Liver (tissue), 3 donors: ENCODE data around the gene COL5A1.

ENCODE experiments used
- ATF3 ChIP-seq: IDR thresholded peaks from 2 replicates; pipeline ENCODE4 v1.6.1; 2016; ENCODE audit warnings: antibody characterized with exemption
- EGR1 ChIP-seq, 2 donors: IDR thresholded peaks; 2 replicates each; pipeline ENCODE4 v1.6.1; 2016 to 2018; ENCODE audit warnings: antibody characterized with exemption in 2 of 2, low read depth in 2 of 2
- GABPA ChIP-seq, 2 donors: IDR thresholded peaks in 1 of 2; conservative IDR thresholded peaks in 1 of 2; 2 replicates each; pipeline ENCODE4 v1.6.1; 2016; ENCODE audit warnings: antibody characterized with exemption in 2 of 2, mild to moderate bottlenecking in 1 of 2, moderate library complexity in 1 of 2
- JUND ChIP-seq, 2 donors: IDR thresholded peaks; 2 replicates each; pipeline ENCODE4 v1.6.1; 2016; ENCODE audit warnings: antibody characterized with exemption in 2 of 2
- RAD21 ChIP-seq, 2 donors: IDR thresholded peaks; 2 replicates each; pipeline ENCODE4 v1.6.1; 2016; ENCODE audit warnings: antibody characterized with exemption in 2 of 2, mild to moderate bottlenecking in 2 of 2
- TAF1 ChIP-seq: conservative IDR thresholded peaks from 2 replicates; pipeline ENCODE4 v1.6.1; 2016; ENCODE audit warnings: antibody characterized with exemption, mild to moderate bottlenecking
- YY1 ChIP-seq: IDR thresholded peaks from 2 replicates; pipeline ENCODE4 v1.6.1; 2016; ENCODE audit warnings: antibody characterized with exemption, mild to moderate bottlenecking
- ZBTB33 ChIP-seq: IDR thresholded peaks from 2 replicates; pipeline ENCODE4 v1.6.1; 2016; ENCODE audit warnings: antibody characterized with exemption
- TF ChIP-seq, protein P1 (sequence below): fragments of 150-350 bp; IDR thresholded peaks from 2 replicates; pipeline ENCODE4 v1.5.1; 2017; ENCODE audit warnings: improper control_type of control experiment, low read depth, low read length; ENCODE audit not compliant: missing input control
- donor health status: healthy.
- donor health status: healthy.

- TF ChIP-seq, protein P1, sequence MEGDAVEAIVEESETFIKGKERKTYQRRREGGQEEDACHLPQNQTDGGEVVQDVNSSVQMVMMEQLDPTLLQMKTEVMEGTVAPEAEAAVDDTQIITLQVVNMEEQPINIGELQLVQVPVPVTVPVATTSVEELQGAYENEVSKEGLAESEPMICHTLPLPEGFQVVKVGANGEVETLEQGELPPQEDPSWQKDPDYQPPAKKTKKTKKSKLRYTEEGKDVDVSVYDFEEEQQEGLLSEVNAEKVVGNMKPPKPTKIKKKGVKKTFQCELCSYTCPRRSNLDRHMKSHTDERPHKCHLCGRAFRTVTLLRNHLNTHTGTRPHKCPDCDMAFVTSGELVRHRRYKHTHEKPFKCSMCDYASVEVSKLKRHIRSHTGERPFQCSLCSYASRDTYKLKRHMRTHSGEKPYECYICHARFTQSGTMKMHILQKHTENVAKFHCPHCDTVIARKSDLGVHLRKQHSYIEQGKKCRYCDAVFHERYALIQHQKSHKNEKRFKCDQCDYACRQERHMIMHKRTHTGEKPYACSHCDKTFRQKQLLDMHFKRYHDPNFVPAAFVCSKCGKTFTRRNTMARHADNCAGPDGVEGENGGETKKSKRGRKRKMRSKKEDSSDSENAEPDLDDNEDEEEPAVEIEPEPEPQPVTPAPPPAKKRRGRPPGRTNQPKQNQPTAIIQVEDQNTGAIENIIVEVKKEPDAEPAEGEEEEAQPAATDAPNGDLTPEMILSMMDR: no peak
- TF ChIP-seq GABPA (IDR thresholded peaks at IDR 0.05 in 1 of 2, conservative IDR thresholded peaks at IDR 0.05 in 1 of 2) (no peak), YY1 (no peak), RAD21 (IDR thresholded peaks at IDR 0.05) (no peak), TAF1 (no peak), ZBTB33 (no peak), EGR1 (IDR thresholded peaks at IDR 0.05; ENCODE audit: low read depth in 2 of 2) (no peak), JUND (IDR thresholded peaks at IDR 0.05) (no peak), ATF3 (no peak)
Observed at GRCh38 chr9:134626571-134627416, 14.8 kb upstream of the COL5A1 start.
